ENCODE results near the gene RAB15.

Gene RAB15

GRCh38 chr14:64912261-64912660 lies 59.9 kb downstream of the RAB15 start:
- H3K4me2 ChIP-seq (ENCODE audit: insufficient read depth, low read length): no peak overlapping the region
- no peak overlapping the region for H3K9ac ChIP-seq (ENCODE audit: low read depth, low read length)
- H3K4me3 ChIP-seq (ENCODE audit: low read depth in 1 of 2, low read length in 2 of 2): no peak overlapping the region
- peaks cover 6% of the 10 kb centered on the region for H3K27me3 ChIP-seq (ENCODE audit: insufficient read depth, low read length, poor library complexity)
- peaks cover 12% of the 10 kb centered on the region; the same call in 1 of the 2 replicates for H4K20me1 ChIP-seq (ENCODE audit: insufficient read depth, low read length)
- peaks cover 24% of the 10 kb centered on the region for H3K4me1 ChIP-seq (ENCODE audit: insufficient read depth, low read length)
- H3K9me3 ChIP-seq (ENCODE audit: insufficient read depth, low read length, severe bottlenecking): no peaks in the 10 kb centered on the region
- ATAC-seq (ENCODE audit: insufficient read depth, low read depth) (no peak), DNase-seq (no peak)
- H3K27ac ChIP-seq (ENCODE audit: low read length): no peak overlapping the region
- no peaks in the 10 kb centered on the region; the same call in 1 of the 2 replicates for H3K36me3 ChIP-seq (ENCODE audit: insufficient read depth, low read length)
- H2AFZ ChIP-seq (ENCODE audit: low read depth, low read length): no peak overlapping the region
- H3K79me2 ChIP-seq (ENCODE audit: insufficient read depth, low read length): peaks cover 31% of the 10 kb centered on the region
- TF ChIP-seq EZH2 (IDR thresholded peaks at IDR 0.05; ENCODE audit: borderline replicate concordance, low read depth, low read length, severe bottlenecking) (no peak), CTCF (IDR thresholded peaks at IDR 0.05; ENCODE audit: borderline replicate concordance, extremely low read depth, low read length, poor library complexity, severe bottlenecking) (no peak)

DNA sequence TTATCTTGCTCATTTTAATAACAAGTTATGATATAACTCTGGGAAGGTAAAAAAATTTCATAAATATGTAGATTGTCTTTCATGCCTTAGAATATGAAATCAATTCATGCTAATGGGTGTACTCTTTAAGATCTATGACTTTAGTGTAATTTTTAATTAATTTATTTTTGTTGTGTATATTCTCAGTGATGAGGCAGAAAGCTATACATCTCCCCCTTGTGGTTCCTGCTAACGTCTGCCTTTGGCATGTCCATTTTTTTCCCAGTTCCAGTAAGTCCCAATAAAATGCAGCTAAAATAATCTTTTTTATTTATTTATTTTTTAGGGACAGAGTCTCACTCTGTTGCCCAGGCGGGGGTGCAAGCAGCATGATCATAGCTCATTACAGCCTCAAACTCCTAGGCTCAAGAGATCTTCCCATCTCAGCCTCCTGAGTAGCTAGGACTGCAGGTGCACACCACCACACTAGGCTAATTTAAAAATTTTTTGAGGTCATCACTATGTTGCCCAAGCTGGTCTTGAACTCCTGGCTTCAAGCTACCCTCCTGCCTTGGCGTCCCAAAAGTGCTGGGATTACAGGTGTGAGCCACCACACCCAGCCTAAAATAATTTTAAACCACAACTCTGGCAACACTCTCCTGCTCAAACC lies 61.2 kb downstream of the RAB15 start:
- H3K4me2 ChIP-seq (ENCODE audit: insufficient read depth, low read length): no peak overlapping the region

DNA sequence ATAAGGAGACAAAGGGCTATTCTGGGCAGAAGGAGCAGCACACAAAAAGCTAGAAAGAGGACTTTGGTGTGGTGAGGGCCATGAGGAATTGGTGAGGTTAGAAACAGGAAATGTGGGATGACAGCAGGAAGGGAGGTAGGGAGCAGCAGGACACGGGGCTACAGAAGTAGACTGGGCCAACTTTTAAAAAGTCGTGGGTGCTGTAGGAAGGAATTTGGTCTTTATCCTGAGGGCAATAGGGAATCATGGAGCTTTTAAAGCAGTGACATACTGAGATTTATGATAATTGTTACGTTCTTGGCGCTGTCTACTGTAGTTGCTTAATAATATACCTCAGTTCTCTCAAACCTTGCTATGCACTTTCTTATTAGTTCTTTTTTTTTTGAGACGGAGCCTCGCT lies 66.1 kb downstream of the RAB15 start:
- Histone ChIP-seq H3K4me2 (ENCODE audit: insufficient read depth, low read length) (no peak overlapping the region), H3K36me3 (ENCODE audit: insufficient read depth, low read length) (no peaks in the 10 kb centered on the region), H3K4me3 (ENCODE audit: low read depth in 1 of 2, low read length in 2 of 2) (no peak overlapping the region)

More for the DNA sequence above, 61.2 kb downstream of the RAB15 start:
- Histone ChIP-seq H3K27ac (ENCODE audit: low read length) (no peak overlapping the region), H3K36me3 (ENCODE audit: insufficient read depth, low read length) (no peaks in the 10 kb centered on the region; the same call in 1 of the 2 replicates), H3K9ac (ENCODE audit: low read depth, low read length) (no peak overlapping the region), H3K27me3 (ENCODE audit: insufficient read depth, low read length, poor library complexity) (peaks cover 6% of the 10 kb centered on the region), H4K20me1 (ENCODE audit: insufficient read depth, low read length) (peaks cover 12% of the 10 kb centered on the region; the same call in 1 of the 2 replicates), H3K79me2 (ENCODE audit: insufficient read depth, low read length) (peaks cover 18% of the 10 kb centered on the region), H3K4me1 (ENCODE audit: insufficient read depth, low read length) (peaks cover 18% of the 10 kb centered on the region), H3K4me3 (ENCODE audit: low read depth in 1 of 2, low read length in 2 of 2) (no peak overlapping the region), H2AFZ (ENCODE audit: low read depth, low read length) (no peak overlapping the region), H3K9me3 (ENCODE audit: insufficient read depth, low read length, severe bottlenecking) (no peaks in the 10 kb centered on the region)
- TF ChIP-seq EZH2 (IDR thresholded peaks at IDR 0.05; ENCODE audit: borderline replicate concordance, low read depth, low read length, severe bottlenecking) (no peak), CTCF (IDR thresholded peaks at IDR 0.05; ENCODE audit: borderline replicate concordance, extremely low read depth, low read length, poor library complexity, severe bottlenecking) (peak; percentile 53)
- DNase-seq (no peak), ATAC-seq (ENCODE audit: insufficient read depth, low read depth) (no peak)

More for the DNA sequence above, 66.1 kb downstream of the RAB15 start:
- H2AFZ ChIP-seq (ENCODE audit: low read depth, low read length): no peak overlapping the region
- TF ChIP-seq CTCF (IDR thresholded peaks at IDR 0.05; ENCODE audit: borderline replicate concordance, extremely low read depth, low read length, poor library complexity, severe bottlenecking) (no peak), EZH2 (IDR thresholded peaks at IDR 0.05; ENCODE audit: borderline replicate concordance, low read depth, low read length, severe bottlenecking) (no peak)
- no peaks in the 10 kb centered on the region for H3K79me2 ChIP-seq (ENCODE audit: insufficient read depth, low read length)
- no peak overlapping the region for H3K27ac ChIP-seq (ENCODE audit: low read length)
- H3K4me1 ChIP-seq (ENCODE audit: insufficient read depth, low read length): no peaks in the 10 kb centered on the region
- peaks cover 28% of the 10 kb centered on the region for H3K27me3 ChIP-seq (ENCODE audit: insufficient read depth, low read length, poor library complexity)
- no peaks in the 10 kb centered on the region for H4K20me1 ChIP-seq (ENCODE audit: insufficient read depth, low read length)
- no peaks in the 10 kb centered on the region for H3K9me3 ChIP-seq (ENCODE audit: insufficient read depth, low read length, severe bottlenecking)
- DNase-seq (no peak), ATAC-seq (ENCODE audit: insufficient read depth, low read depth) (no peak)
- no peak overlapping the region for H3K9ac ChIP-seq (ENCODE audit: low read depth, low read length)

Data from DND-41 (cell line).